Stimulated activated CD8-positive, alpha-beta memory T cell treated with anti-CD3 and anti-CD28 coated beads, Interleukin-4, amount 100 ng/mL, for 24 hours (primary cell): ENCODE data around the gene C2orf72.
"Not testable (repeated sequence)": the region's sequence is repeated elsewhere in the genome, so short reads cannot be mapped to it uniquely, and the experiment has no call there.

Source experiments
- DNase-seq: peaks from one replicate; pipeline ENCODE4 v3.0.0-alpha.2; 2020; ENCODE audit warnings: low read depth

Gene C2orf72

DNA sequence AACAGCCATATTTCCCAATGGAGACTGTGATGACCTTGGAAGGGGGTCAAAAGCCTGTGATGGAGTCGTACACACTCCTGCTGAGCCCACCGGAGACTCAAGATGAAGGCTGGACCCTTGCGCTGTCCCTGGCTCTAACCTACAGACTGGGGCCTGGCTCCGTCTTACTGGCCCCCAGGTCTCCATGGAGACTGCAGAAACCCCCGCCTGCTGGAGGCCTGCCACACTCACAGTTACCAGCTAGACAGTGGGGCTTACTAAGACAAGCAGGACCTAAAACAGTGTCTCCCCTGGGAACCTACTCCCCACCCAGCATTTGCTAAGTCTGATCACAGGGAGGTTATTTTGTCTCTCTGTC, 9.6 kb downstream of the C2orf72 start:
- no peak for DNase-seq

DNA sequence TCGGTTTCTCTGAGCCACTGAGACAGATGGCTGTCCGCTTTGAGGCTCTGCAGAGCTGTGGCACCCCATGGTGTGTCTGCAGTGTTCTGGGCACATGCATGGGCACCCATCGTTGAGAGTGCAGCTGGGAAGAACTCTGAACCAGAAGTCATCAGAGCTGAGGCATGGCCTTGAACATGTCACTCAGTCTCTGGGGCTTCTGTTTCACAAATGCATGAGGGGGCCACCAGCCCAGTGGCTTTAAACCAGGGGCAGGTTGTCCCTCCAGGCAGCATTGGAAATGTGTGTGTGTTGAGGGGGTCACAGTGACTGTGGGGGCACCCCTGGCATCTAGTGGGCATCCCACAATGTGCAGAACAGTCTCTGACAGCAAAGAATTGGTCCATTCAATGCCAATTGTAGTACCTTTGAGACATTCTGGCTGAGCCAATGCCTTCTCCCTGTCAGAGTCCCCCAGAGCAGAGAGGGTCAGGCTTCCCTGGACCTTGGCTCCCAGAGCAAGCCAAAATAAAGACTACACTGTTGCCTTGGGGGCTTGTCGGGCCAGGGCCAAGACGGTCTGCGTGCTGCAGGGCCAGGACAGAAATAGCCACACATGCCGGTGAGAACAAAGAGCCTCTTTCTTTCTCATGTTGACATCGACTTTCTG, 10.1 kb downstream of the C2orf72 start:
- no peak for DNase-seq

DNA sequence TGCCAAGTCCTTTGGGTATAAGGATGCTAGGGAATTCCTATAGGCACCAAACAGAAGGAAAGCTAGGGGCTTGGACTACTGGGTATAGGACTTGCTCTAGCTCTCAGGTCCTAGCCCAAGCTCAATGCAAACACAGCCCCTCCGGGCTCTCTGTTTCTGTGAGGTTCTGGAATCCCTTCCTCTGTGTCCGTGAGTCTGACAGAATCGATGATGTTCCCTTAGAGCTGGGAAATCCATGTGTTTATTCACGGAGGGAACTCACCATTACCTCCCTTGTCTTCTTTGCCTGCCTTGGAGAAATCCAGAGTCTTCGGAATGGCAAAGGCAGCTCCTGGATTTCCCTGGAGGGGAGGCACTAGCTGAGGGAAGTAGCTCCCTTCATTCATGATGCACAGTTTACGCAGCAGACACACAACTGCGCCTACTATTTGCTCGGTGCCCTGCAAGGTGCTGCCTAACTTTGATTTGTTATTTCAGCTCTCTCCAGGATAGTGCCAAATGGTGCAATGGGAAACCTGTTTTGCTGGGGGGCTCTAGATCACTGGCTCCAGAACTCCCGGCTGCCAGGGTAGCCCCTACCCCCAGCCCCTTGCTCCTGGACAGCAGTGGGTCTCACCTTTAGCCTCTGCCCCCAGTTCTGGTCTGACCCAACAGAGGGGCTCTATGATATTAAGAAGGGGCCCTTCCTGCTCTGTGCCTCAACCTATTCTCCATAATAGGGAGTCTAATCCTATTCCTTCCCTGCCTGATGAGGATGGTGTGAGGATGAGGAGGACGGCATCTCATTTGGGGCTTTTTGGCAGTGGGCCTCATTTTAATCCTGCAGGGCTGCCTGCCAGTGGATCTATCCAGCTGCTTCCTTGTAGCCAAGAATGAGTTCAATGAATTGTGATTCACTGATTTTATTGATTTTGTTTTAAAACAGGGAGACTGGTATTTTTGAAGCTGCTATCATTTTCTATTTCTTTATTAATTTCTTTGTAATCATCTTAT, 10.9 kb downstream of the C2orf72 start:
- DNase-seq: no peak

DNA sequence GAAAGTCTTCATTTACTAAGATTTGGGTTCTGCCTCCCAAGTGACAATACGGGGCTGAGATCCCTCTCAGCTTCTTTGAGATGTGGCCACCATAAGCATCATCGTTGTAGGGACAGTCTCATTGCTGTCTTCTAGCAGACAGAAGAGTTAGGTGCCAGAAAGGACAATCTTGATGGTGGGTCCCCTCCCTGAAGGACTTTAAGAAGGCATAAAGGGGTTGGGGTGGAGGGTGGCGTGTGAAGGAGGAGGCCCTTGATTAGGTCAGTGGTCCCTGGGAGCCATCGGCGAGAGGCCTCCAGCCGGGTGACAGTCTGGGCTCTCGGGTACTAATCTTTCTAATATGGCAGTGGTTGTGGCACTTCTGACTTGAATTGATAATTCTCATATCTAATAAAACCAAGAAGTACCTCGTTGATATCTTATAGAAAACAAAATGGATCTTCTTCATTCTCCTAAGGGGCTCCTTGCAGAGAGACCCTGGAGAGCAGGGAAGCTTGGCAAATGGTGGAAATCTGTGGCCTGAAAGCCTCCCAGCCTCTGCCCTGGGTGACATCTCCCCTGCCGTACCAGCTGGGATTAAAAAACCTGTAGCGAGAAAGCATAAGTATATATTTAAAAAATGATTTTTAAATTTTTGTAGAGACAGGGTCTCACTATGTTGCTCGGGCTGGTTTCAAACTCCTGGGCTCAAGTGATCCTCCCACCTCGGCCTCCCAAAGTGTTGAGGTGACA, 12.1 kb downstream of the C2orf72 start:
- DNase-seq: no peak

DNA sequence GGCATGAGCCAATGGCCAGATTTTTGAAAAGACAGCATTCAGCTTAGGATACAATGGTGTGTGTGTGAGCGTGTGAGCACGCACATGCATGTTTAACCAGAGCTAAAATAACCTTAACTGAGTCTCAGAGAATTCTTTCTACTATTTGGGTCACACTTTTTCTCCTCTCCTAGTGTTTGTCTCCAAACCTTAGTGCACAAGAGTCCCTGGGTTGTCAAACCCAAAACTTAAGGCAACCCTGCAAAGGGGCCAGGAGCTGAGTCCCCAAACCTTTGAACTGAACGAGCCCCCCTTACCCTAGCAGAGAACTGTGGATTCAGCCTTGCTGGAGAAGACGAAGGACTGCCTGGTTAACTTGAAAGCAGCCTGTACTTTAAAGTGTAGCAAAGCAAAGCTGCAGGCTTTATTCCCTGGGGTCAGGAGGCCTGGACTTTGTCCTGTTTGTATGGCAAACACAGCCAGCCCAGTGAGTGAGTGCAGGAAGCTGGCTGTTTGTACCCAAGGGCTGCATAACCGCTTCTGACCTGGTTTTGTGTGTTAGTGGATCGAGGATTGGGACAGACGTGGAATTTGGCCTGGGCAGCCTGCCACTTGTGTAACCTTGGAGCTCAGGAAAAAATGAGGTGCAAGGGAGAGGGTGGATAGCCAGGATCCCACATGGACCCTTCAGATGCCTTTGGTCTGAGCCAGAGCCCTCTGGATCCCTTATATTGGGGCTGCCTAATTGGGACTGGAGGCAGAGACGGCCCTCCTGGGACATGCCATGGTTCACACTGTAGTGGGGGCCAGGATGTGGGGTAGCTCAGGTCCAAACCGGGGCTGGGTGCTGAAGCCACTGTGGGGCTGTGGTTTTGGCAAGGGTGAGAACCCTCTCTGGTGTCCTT, 12.9 kb downstream of the C2orf72 start:
- DNase-seq: no peak

DNA sequence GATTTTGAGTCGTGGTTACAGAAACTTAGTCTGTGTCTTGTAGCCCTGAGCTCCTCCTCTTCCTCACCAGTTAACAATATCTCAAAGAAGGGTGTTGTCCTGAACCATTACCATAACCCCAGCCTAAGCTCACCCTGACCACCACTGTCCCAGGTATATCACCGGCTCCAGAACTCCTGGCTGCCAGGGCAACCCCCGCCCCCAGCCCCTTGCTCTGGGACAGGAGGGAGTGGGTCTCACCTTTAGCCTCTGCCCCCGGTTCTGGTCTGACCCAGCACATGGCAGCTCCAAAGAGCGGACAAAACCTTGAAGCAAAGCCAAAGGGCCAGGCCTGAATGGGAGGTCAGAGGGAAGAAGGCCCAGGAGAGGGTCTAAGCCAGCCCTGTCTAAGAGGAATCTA, 13.8 kb downstream of the C2orf72 start:
- no peak for DNase-seq

DNA sequence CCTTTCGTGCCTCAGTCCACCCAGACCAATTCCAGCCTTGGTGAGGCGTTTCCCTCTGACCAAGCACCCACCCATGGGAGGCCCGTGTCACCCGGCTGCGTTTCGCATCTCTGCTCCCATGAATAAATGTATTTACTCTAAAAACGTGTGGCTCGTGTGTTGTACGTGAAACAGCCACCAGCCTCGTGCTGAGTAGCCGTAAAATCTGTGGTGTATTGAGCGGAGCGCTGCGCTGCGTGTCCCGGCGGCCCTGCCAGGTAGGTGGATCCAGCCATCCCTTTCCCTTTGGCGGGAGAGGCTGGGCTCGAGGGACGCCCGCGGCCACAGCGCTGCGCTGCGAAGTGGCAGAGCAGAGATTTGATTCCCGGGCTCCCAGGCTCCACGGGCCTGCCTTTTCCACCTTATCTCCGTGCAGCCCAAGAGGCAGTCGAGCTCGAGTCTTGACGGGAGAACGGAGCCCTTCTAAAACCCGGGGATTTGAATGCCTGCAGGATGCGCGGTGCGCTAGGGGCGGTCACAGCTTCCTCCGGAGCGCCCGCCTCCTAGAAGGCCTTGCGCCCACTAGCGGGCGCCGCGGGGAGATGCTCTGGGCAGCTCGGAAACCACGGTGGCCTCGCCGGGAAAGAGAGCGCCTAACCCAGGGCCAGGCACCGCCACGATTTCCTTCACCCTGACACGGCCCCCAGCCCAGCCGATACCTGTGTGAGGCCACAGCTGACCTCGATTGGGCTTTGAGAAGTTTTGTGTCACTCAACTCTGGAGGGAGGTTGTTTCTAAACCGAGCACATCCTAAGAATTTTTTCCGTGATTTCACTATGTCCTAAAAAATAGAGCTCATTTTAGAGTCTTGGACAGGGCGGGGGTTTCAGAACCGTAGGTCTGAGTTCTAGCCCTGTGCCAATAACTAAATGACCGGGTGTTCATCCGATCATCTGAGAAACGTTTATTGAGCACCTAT, 15.4 kb downstream of the C2orf72 start:
- peak; percentile 73 for DNase-seq

DNA sequence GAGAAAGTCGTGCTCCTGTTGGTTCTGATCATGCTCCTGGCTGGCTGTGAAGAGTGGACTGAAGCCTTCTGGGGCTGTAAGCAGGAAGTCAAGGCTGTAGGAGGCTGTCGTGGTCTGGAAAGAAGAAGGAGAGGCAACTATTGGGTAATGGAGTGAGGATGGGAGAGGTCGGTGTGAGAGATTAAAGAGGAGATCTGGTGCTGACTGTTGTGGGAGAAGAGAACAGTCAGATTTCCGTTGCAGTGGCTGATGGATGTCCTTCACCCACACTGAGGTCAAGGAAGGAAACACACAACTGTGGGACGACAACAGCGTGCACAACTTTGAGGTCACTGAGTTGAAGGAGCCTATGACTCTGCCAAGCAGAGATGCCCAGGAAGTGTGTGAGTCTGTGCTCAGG, 16.5 kb downstream of the C2orf72 start:
- DNase-seq: no peak

DNA sequence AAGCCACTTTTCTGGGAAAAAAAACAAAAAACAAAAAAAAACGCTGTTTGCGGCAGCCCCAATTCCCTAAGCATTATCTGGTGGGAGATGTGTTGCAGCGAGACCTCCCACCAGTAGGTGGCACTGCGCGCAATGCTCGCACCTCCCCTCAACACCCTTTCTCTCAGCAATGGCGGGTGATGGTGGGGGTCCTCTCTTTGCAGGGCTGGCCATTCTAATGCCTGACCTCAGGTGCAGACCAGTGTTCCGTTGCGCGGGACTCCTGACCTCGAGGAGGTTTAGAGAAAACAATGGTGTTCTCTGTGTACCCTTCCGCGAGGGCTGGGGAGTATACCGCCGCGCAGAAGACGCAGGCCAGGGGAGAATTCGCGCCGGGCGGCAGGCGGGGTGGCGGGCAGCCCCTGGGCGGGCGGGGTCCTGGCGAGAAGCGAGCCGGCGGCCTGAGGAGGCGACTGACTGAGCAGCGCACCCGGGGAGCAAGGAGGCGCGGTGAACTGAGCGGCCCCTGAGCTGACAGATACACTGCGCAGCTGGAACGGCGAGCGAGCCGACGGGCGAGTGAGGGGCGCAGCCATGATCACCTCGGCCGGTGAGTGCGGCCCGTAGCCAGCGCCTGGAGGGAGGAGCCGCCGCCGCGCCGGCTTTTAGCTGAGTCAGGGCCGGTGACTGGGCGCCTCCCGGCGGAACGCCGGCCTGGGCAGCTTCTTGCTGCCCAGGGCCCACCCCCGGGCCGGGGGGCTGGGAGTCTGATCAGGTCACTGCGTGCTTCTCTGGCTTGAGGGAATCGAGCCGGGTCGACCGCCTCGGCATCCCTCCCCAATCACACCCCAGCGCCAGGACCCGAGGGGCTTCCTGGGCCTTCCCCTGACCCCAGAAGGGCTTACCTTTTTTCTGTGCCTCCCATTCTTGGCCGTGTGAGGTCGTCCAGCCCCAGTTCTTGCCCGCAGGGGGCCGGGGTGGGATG, 19.4 kb downstream of the C2orf72 start, which contains the start of gene PSMD1:
TSS of gene PSMD1 (plus strand) at position 415 of the 964 bp plus-strand sequence. CDS start at position 574, 159 bp downstream.
- DNase-seq: peak; percentile 89

DNA sequence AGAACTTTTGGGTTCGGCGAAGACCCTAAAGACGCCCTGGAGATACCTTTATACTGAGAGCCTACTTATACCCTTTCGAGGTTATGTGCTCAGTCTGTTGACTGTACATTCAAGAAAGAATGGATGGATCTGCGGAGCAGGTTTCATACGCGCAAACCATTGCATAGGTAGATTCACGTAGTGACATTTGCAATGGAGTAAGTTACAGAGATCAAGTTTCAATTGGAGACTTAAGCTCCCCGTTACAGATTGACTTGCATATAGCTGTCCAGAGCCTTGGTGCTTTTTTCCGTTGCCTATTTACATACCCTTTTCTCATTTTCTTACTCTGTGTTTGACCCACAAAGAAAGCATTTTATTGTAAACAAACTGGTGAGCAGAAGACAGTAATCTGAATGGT, 20.3 kb downstream of the C2orf72 start:
- no peak for DNase-seq

DNA sequence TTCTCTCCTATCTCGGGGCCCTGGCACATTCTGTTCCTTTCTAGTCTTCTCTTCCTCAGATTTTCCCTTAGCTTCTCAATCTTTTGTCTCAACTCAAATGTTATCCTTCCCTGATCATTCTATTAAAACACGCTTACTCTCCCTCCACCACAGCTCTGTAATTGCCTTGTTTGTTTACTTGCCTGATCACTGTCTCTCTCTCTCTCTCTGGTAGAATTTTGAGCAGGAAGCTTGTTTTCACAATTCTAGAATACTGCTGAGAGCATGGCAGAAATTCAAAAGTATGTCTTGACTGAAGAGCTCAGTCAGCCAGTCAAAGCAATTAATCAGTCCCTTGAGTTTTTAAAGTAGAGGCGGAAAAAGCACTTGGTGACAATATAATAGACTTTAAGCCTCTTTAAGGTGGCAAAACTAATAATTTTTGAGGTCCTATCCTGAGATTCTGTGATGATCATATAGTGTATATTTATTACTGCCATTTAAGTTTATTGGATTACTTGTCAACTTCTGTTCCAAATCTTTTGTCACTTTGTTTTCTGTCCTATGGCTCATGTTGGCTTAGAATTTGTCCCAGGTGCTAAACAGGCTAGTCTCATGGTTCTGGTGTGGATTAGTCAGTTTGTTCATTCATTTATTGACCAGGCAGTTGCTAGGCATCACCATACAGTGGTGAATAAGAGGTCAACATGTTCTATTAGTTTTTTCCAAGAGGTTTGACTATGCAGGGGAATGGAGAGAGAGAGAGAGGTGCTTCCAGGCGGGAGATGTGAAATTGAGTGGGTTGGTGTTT, 21.6 kb downstream of the C2orf72 start:
- DNase-seq: no peak

DNA sequence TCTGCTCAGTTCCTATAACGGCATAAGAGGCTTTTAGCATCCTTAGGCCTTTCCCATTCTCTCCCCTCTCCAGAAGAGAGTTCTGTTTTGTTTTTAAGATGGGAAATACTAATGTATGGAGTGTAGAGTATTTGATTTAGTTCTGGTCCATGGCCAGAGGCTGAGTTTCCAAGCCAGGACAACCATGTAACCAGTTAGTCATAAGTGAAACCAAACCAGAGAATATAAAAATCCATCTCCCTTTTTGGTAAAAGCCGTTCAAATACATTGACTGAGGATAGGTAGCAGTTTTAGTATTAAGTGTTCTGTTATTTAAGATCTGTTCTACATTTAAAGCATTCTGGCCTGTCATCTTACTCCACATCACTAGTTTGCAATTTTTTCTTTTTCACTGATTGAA, 22.4 kb downstream of the C2orf72 start:
- no peak for DNase-seq

DNA sequence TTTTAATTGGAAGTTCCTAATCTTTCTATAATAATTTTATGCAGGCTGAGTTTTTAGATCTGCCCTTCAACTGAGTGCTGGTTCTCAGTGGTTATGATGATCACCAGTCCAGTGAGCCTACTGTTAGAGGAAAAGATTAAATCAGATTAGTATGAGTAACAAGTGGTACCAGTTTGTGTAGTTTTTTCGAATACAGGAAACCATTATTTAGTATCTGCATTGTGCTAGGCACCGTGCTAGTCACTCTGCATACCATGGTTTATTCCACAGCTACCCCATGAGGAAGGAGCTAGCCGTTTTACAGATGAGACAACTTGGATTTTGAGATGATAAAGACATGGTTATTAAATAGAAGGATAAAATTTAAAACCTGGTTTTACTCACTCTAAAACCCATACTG, 25.5 kb downstream of the C2orf72 start:
- no peak for DNase-seq

DNA sequence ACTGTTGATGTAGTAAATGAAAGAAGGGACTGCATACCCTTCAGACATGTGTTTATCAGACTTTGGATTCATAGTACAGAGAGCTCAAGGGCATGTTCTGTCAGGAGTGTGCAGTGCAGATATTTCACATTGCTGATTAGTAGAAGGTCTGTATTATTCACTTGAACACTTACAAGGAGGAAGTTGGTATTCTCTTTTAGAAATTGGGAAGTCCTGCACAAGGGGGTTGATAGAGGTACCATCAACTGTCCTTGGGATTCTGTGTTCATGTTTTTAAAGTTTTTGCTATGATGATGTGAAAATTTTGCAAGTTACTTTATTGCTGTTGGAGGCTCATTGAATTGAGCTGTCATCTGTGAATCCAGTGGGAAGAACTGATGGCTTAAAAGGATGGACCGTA, 26.0 kb downstream of the C2orf72 start:
- DNase-seq: no peak

DNA sequence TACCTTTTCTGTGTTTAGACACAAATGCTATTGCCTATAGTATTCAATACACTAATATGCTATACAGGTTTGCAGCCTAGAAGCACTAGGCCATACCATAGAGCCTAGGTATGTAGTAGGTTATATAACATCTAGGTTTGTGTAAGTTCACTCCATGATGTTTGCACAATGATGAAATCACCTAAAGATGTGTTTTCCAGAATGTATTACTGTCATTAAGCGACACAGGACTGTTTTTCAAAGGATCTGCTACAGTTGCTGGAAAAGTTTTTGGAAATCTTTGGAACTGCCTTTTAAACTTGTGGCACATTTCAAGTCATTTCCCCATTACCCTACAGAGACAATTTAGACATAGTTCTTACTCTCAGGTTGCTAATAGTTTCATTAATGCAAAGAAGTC, 28.6 kb downstream of the C2orf72 start:
- no peak for DNase-seq

DNA sequence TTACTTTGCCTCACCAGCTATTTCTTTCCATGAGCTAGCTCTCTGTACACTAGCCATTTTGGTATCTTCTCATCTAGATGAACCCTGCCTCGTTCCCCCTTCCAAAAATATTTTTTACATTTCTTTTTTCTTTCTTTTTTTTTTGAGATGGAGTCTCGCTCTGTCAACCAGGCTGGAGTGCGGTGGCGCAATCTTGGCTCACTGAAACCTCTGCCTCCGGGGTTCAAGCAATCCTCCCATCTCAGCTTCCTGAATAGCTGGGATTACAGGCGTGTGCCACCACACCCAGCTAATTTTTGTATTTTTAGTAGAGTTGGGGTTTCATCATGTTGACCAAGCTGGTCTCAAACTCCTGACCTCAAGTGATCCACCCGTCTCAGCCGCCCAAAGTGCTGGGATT, 30.2 kb downstream of the C2orf72 start:
- DNase-seq: not testable (repeated sequence)

DNA sequence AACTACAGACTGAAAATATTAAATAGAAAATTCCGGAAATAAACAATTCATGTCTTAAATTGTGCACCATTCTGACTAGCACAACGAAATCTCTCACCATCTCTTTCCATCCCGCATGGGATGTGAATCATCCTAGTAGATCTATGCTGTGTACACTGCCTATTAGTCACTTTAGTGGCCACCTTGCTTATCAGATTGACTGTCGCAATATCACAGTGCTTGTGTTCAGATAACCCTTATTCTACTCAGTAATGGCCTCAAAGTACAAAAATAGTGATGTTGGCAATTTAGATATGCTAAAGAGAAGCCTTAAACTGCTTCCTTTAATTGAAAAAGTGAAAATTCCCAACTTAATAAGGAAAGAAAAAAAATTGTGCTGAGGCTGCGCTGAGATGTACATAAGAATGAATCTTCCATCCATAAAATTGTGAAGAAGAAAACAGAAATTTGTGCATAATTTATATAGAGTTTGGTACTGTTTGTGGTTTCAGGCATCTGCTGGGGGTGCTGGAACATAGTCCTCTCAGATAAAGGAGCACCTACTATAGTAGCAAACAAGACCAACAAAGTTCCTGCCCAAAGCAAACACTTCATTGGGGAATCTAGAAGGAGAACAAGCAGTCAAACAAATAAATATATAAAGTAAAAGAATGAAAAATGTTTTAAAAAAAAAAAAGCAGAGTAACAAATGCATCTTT, 31.4 kb downstream of the C2orf72 start:
- no peak for DNase-seq
